ENCODE data around the gene TNNT3. TPM values are rescaled to one million over a fixed set of nuclear protein-coding genes. Genes with fewer than 3 reads are reported as not detected.

The TNNT3 gene
- total RNA-seq, 1 donor from 2014 or later: not detected

DNA sequence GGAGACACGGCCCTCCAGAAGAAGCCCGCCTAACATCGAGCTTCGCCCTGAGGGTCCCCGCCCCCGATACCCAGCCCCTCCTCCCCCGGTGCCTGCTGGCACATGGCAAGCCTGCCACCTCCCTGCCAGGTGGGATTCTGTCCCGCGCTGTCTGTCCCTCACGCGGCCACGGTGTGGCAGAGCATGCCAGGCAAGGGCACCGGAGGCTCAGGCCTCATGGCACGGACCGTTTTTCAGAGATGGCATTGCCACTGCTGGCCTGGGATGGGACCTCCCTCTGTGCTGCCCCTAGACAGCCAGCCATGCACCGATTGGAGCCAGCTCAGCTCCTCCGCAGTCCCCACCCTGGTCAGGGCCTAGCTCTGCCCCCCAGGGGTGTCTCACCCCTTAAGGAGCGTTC, 47.0 kb downstream of the TNNT3 start:
- no peak for DNase-seq (ENCODE audit: low read depth)
- H3K27me3 ChIP-seq (ENCODE audit: control insufficient read depth, insufficient read depth, low read length): no peaks in the 10 kb centered on the region
- no peak overlapping the region for H3K4me3 ChIP-seq (ENCODE audit: low read depth, low read length)
- H3K36me3 ChIP-seq (ENCODE audit: control insufficient read depth, insufficient read depth, low read length): no peaks in the 10 kb centered on the region
- TF ChIP-seq CTCF (IDR thresholded peaks at IDR 0.05; ENCODE audit: insufficient read depth, low read length, poor library complexity, severe bottlenecking): no peak

GRCh38 chr11:1967641-1968225, 48.2 kb downstream of the TNNT3 start:
- DNase-seq (ENCODE audit: low read depth): no peak
- Histone ChIP-seq H3K27me3 (ENCODE audit: control insufficient read depth, insufficient read depth, low read length) (no peaks in the 10 kb centered on the region), H3K4me3 (ENCODE audit: low read depth, low read length) (no peak overlapping the region), H3K36me3 (ENCODE audit: control insufficient read depth, insufficient read depth, low read length) (no peaks in the 10 kb centered on the region)
- TF ChIP-seq CTCF (IDR thresholded peaks at IDR 0.05; ENCODE audit: insufficient read depth, low read length, poor library complexity, severe bottlenecking): no peak

DNA sequence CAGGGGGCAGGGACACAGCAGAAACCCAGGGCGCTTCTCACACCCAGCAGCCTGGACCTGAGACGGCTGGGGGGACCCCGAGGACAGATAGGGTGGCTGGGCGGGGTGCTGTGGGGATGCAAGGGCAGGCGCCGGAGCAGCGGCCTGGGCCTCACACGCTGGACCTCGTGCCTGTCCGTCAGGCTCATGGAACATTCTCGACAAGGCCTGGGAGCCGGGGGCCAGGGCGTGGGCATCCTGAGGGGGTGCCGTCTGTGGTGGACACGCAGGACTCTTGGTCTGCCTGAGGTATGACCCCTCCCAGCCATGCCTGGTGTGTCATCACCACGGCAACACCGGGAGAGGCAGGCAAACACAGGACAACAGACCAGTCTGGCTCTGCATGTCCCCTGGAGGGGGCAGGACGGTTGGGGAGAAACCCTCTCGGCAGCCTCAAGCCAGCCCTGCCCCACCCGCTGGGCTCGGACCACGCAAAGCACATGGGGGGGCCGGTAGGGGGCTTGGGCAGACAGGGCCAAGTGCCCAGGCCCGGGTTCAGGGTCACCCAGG, 49.0 kb downstream of the TNNT3 start:
- no peaks in the 10 kb centered on the region for H3K36me3 ChIP-seq (ENCODE audit: control insufficient read depth, insufficient read depth, low read length)
- TF ChIP-seq CTCF (IDR thresholded peaks at IDR 0.05; ENCODE audit: insufficient read depth, low read length, poor library complexity, severe bottlenecking): no peak
- no peaks in the 10 kb centered on the region for H3K27me3 ChIP-seq (ENCODE audit: control insufficient read depth, insufficient read depth, low read length)
- no peak overlapping the region for H3K4me3 ChIP-seq (ENCODE audit: low read depth, low read length)
- DNase-seq (ENCODE audit: low read depth): no peak

DNA sequence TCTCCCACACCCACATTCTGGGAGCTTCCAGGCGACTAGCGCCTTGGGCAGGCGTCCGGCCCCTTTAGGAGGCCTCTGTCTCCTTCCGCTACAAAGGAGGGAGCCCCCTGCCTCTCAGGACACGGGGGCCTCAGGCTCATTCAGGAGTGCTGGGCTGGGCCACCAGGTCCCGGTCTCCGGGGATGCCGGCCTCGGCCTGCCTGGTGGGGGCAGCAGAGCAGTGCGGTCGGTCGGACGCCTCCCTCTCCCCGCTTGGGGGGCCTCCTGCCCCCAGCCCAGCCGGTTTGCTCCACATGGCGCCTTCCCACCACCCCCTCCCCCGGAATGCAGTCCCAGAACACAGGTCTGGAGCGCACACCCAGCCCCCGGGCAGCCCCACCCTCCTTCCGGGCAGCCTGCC, 49.5 kb downstream of the TNNT3 start:
- H3K36me3 ChIP-seq (ENCODE audit: control insufficient read depth, insufficient read depth, low read length): no peaks in the 10 kb centered on the region
- H3K4me3 ChIP-seq (ENCODE audit: low read depth, low read length): no peak overlapping the region
- no peak for DNase-seq (ENCODE audit: low read depth)
- no peak for TF ChIP-seq CTCF (IDR thresholded peaks at IDR 0.05; ENCODE audit: insufficient read depth, low read length, poor library complexity, severe bottlenecking)
- no peaks in the 10 kb centered on the region for H3K27me3 ChIP-seq (ENCODE audit: control insufficient read depth, insufficient read depth, low read length)

DNA sequence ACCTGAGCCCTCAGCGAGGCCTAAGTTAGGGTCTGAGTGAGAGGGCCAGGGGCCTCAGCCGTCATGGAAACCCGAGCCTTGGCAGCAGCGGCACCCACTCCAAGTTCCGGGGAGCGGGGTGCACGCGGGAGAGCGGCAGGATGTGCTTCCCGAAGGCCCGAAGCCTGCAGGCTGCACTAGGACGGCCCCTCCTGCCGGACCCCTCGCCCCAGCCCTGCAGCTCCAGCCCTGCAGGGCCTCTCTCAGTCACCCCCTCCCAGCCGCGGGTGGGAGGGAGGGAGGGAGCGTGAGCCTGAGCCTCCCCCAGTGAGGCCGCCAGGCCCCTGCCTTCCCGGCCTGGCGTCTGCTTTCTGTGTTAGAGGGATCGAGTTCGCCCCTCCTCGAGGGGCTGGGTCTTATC, 50.3 kb downstream of the TNNT3 start:
- Histone ChIP-seq H3K27me3 (ENCODE audit: control insufficient read depth, insufficient read depth, low read length) (no peaks in the 10 kb centered on the region), H3K36me3 (ENCODE audit: control insufficient read depth, insufficient read depth, low read length) (no peaks in the 10 kb centered on the region), H3K4me3 (ENCODE audit: low read depth, low read length) (no peak overlapping the region)
- TF ChIP-seq CTCF (IDR thresholded peaks at IDR 0.05; ENCODE audit: insufficient read depth, low read length, poor library complexity, severe bottlenecking): no peak
- no peak for DNase-seq (ENCODE audit: low read depth)

DNA sequence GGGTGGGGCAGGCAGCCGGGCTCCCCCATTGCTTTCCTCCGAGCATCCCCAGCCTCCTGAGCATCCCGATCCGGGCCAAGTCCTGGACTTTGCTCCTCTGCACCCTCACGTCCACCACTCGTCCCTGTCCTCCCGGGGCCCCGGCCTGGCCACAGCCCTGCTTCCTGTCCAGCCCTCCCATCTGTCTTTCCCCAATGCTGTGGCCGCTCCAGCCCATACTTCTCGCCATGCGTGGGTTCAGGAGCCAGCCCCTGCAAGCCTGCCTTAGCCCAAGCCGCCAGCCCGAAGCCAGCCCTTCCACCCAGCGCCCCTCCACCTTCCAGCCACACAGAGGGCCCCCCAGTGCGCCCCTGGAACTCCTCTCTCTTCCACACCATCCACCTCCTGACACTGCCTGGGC, 51.5 kb downstream of the TNNT3 start:
- TF ChIP-seq CTCF (IDR thresholded peaks at IDR 0.05; ENCODE audit: insufficient read depth, low read length, poor library complexity, severe bottlenecking): no peak
- DNase-seq (ENCODE audit: low read depth): no peak
- Histone ChIP-seq H3K4me3 (ENCODE audit: low read depth, low read length) (no peak overlapping the region), H3K36me3 (ENCODE audit: control insufficient read depth, insufficient read depth, low read length) (no peaks in the 10 kb centered on the region), H3K27me3 (ENCODE audit: control insufficient read depth, insufficient read depth, low read length) (no peaks in the 10 kb centered on the region)
